Uterus (tissue), 2 donors: ENCODE data around the gene GRM1.

Experiments used
- POLR2A ChIP-seq, 2 donors: fragments of 450-650 bp; IDR thresholded peaks; one replicate each; pipeline ENCODE4 v1.6.1; 2016; ENCODE audit warnings: antibody characterized with exemption in 2 of 2, mild to moderate bottlenecking in 1 of 2, moderate library complexity in 1 of 2
- TF ChIP-seq, protein P1 (sequence below), 4 experiments: fragments of 200-600 bp in 2 of 4; fragments of 450-650 bp in 2 of 4; sonication (generic) in 2 of 4; IDR thresholded peaks; one replicate each; pipeline ENCODE4 v1.5.1; 2016 to 2019; ENCODE audit warnings: antibody characterized with exemption in 4 of 4, mild to moderate bottlenecking in 2 of 4, moderate library complexity in 1 of 4

DNA sequence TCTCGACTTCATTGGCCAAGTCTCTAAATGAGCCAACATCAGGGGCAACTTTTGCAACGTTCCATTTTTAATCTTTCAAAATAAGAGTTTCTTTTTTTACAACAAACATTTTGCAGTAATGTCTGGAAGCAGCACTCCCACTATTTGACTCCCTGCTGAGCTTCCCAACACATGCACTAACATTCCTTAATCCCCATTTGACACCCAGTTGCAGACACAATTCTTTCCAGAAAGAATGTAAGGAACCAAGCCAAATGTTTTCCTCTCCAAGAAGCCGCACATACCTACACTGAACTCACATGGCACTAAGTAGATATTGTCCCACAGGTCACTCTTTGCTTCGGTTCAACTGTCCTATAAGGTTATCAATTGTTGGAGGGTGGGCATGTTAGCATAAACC is 165.6 kb downstream of the GRM1 start:
- TF ChIP-seq, protein P1, sequence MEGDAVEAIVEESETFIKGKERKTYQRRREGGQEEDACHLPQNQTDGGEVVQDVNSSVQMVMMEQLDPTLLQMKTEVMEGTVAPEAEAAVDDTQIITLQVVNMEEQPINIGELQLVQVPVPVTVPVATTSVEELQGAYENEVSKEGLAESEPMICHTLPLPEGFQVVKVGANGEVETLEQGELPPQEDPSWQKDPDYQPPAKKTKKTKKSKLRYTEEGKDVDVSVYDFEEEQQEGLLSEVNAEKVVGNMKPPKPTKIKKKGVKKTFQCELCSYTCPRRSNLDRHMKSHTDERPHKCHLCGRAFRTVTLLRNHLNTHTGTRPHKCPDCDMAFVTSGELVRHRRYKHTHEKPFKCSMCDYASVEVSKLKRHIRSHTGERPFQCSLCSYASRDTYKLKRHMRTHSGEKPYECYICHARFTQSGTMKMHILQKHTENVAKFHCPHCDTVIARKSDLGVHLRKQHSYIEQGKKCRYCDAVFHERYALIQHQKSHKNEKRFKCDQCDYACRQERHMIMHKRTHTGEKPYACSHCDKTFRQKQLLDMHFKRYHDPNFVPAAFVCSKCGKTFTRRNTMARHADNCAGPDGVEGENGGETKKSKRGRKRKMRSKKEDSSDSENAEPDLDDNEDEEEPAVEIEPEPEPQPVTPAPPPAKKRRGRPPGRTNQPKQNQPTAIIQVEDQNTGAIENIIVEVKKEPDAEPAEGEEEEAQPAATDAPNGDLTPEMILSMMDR (IDR thresholded peaks at IDR 0.05), result no peak
- TF ChIP-seq POLR2A (IDR thresholded peaks at IDR 0.05), result no peak
